Esophagus muscularis mucosa (tissue), 4 donors: ENCODE data around the gene LSMEM2. TPM values are rescaled to one million over a fixed set of nuclear protein-coding genes. Genes with fewer than 3 reads are reported as not detected.

ENCODE experiments used
- DNase-seq: peaks from one replicate; pipeline ENCODE4 v3.0.0-alpha.2; 2017; ENCODE audit errors: extremely low spot score
- H3K27ac ChIP-seq, 4 donors: fragments of 200-600 bp; sonication (generic); replicated peaks in 1 of 4; 1 replicate in 3 of 4; 2 replicates in 1 of 4; pipeline ENCODE4 v1.5.1; 2016 to 2019; ENCODE audit warnings: mild to moderate bottlenecking in 1 of 4
- H3K27me3 ChIP-seq, 4 donors: fragments of 200-600 bp; sonication (generic); one replicate each; pipeline versions ENCODE4 v1.5.1 to v1.6.0; 2016 to 2019
- H3K36me3 ChIP-seq, 4 donors: fragments of 200-600 bp; sonication (generic); one replicate each; pipeline ENCODE4 v1.5.1; 2016 to 2019
- H3K4me1 ChIP-seq, 4 donors: fragments of 200-600 bp; sonication (generic); one replicate each; pipeline ENCODE4 v1.5.1; 2016 to 2019
- H3K4me3 ChIP-seq, 4 donors: fragments of 200-600 bp; sonication (generic); 1 replicate in 2 of 4; 2 replicates in 2 of 4; pipeline ENCODE4 v1.5.1; 2016 to 2019; ENCODE audit warnings: mild to moderate bottlenecking in 4 of 4, moderate library complexity in 1 of 4
- H3K9me3 ChIP-seq, 4 donors: fragments of 200-600 bp; sonication (generic); 1 replicate in 3 of 4; 2 replicates in 1 of 4; pipeline ENCODE4 v1.5.1; 2016 to 2019
- CTCF ChIP-seq, 3 experiments: fragments of 200-600 bp in 2 of 3; fragments of 450-650 bp in 1 of 3; sonication (generic) in 2 of 3; IDR thresholded peaks; one replicate each; pipeline ENCODE4 v1.5.1; 2017 to 2019; ENCODE audit warnings: antibody characterized with exemption in 3 of 3, mild to moderate bottlenecking in 2 of 3, moderate library complexity in 1 of 3
- EP300 ChIP-seq: sonication (generic); formaldehyde crosslinking; IDR thresholded peaks from one replicate; pipeline ENCODE4 v1.6.1; 2017; ENCODE audit warnings: antibody characterized with exemption
- POLR2A ChIP-seq: fragments of 450-650 bp; IDR thresholded peaks from one replicate; pipeline ENCODE4 v1.6.1; 2017; ENCODE audit warnings: antibody characterized with exemption, moderate library complexity, mild to moderate bottlenecking, low read depth
- POLR2AphosphoS5 ChIP-seq, 2 donors: sonication (generic); formaldehyde crosslinking; IDR thresholded peaks; one replicate each; pipeline ENCODE4 v1.6.1; 2017; ENCODE audit warnings: antibody characterized with exemption in 2 of 2
- WGBS: methylation state at CpG from one replicate; pipeline ENCODE4 v1.1.5; 2018; 5-methylcytosine and 5-hydroxymethylcytosine counted together
- intact Hi-C: fragments of 100-400 bp; cut with DNase I; formaldehyde crosslinking; loops from one replicate; pipeline ENCODE4 v1.15.1; 2023
- total RNA-seq, 4 donors: library from RNA; depleted of rRNA; stranded (reverse); fragments of >200 nt; gene quantifications; one replicate each; pipeline versions ENCODE4 v1.1.0 to v1.2.1, GENCODE V29; 2016

LSMEM2 gene
- not detected for total RNA-seq

GRCh38 chr3:50278880-50279224 is at the start of gene LSMEM2:
Gene LSMEM2, plus strand, starts transcription at chr3:50279087. Its CDS starts 27 bp downstream, at chr3:50279114.
- Histone ChIP-seq H3K36me3 (peaks cover 0 to 20% (median 9%) of the 10 kb centered on the region in 4 donors), H3K4me1 (peaks cover 17 to 36% (median 30%) of the 10 kb centered on the region in 4 donors), H3K4me3 (no peak within 1 kb of the TSS), H3K27ac (peak within 1 kb of the TSS in 1 of 4 donors; percentile 22), H3K27me3 (peaks cover 0 to 33% (median 5%) of the 10 kb centered on the region in 4 donors), H3K9me3 (no peaks in the 10 kb centered on the region)
- intact Hi-C loops = no loop called here
- no CpG with 5 or more reads among the region's 2 CpGs for WGBS
- TF ChIP-seq POLR2A (no peak), POLR2AphosphoS5 (IDR thresholded peaks at IDR 0.05) (no peak), EP300 (no peak), CTCF (IDR thresholded peaks at IDR 0.05) (no peak)
- no peak for DNase-seq

GRCh38 chr3:50229490-50229889 is 49.4 kb upstream of the LSMEM2 start:
- intact Hi-C loops = no loop called here
- TF ChIP-seq POLR2AphosphoS5 (IDR thresholded peaks at IDR 0.05) = no peak
- TF ChIP-seq POLR2A = no peak
- TF ChIP-seq CTCF (IDR thresholded peaks at IDR 0.05) = no peak
- no peaks in the 10 kb centered on the region for H3K9me3 ChIP-seq
- DNase-seq = no peak
- no peaks in the 10 kb centered on the region for H3K36me3 ChIP-seq
- WGBS = 92% methylated on average over 3 of the region's 3 CpGs
- H3K27me3 ChIP-seq = peaks cover 0 to 6% (median 0%) of the 10 kb centered on the region in 4 donors
- H3K4me1 ChIP-seq = peaks cover 17 to 30% (median 27%) of the 10 kb centered on the region in 4 donors
- no peak overlapping the region for H3K4me3 ChIP-seq
- H3K27ac ChIP-seq = no peak overlapping the region

GRCh38 chr3:50230104-50230793 is 48.6 kb upstream of the LSMEM2 start:
- 67% methylated on average over 5 of the region's 8 CpGs for WGBS
- TF ChIP-seq POLR2A (no peak), POLR2AphosphoS5 (IDR thresholded peaks at IDR 0.05) (no peak), CTCF (IDR thresholded peaks at IDR 0.05) (no peak), EP300 (no peak)
- peak overlapping the region in 1 of 4 donors; percentile 33 for H3K27ac ChIP-seq
- no peaks in the 10 kb centered on the region for H3K36me3 ChIP-seq
- H3K4me1 ChIP-seq = peaks cover 24 to 38% (median 34%) of the 10 kb centered on the region in 4 donors
- intact Hi-C loops = no loop called here
- no peaks in the 10 kb centered on the region for H3K9me3 ChIP-seq
- no peaks in the 10 kb centered on the region for H3K27me3 ChIP-seq
- no peak overlapping the region for H3K4me3 ChIP-seq
- DNase-seq = no peak

GRCh38 chr3:50230794-50231125 is 48.1 kb upstream of the LSMEM2 start:
- H3K27ac ChIP-seq = no peak overlapping the region
- no peak for TF ChIP-seq EP300
- no peak for TF ChIP-seq POLR2A
- no peak for TF ChIP-seq POLR2AphosphoS5 (IDR thresholded peaks at IDR 0.05)
- no peak for TF ChIP-seq CTCF (IDR thresholded peaks at IDR 0.05)
- WGBS = 88% methylated on average over 4 of the region's 4 CpGs

GRCh38 chr3:50231581-50231980 is 47.3 kb upstream of the LSMEM2 start:
- no peaks in the 10 kb centered on the region for H3K27me3 ChIP-seq
- no peaks in the 10 kb centered on the region for H3K9me3 ChIP-seq
- H3K27ac ChIP-seq = no peak overlapping the region
- WGBS = 76% methylated on average over 5 of the region's 5 CpGs
- H3K4me1 ChIP-seq = peaks cover 22 to 32% (median 29%) of the 10 kb centered on the region in 4 donors
- no peaks in the 10 kb centered on the region for H3K36me3 ChIP-seq
- H3K4me3 ChIP-seq = no peak overlapping the region
- TF ChIP-seq POLR2A = no peak
- TF ChIP-seq POLR2AphosphoS5 (IDR thresholded peaks at IDR 0.05) = no peak
- no peak for DNase-seq
- intact Hi-C loops = no loop called here

More at GRCh38 chr3:50230794-50231125, 48.1 kb upstream of the LSMEM2 start:
- no peaks in the 10 kb centered on the region for H3K27me3 ChIP-seq
- peaks cover 27 to 40% (median 37%) of the 10 kb centered on the region in 4 donors for H3K4me1 ChIP-seq
- intact Hi-C loops = no loop called here
- H3K9me3 ChIP-seq = no peaks in the 10 kb centered on the region
- no peaks in the 10 kb centered on the region for H3K36me3 ChIP-seq
- no peak for DNase-seq
- H3K4me3 ChIP-seq = no peak overlapping the region
